HTR-8/SVneo (cell line): ENCODE measurements around the gene RNF113A.
A peak's percentile ranks its signal among the peaks of the same experiment; 100 is the strongest.
"Not testable (repeated sequence)": the region's sequence is repeated elsewhere in the genome, so short reads cannot be mapped to it uniquely, and the experiment has no call there.

Source experiments
- DNase-seq: peaks from one replicate; pipeline ENCODE4 v3.0.0; 2011; ENCODE audit warnings: low spot score, mixed read lengths; ENCODE audit not compliant: insufficient read length
- FAIRE-seq: peaks from 2 replicates; lab custom pipeline; 2011; peaks lifted over from hg19 to GRCh38; lab: Jason Lieb, UNC

The RNF113A gene

GRCh38 chrX:119871599-119872395, at the start of gene RNF113A, which contains the start of gene NDUFA1:
Gene RNF113A, minus strand, starts transcription at chrX:119871733. Its CDS starts 120 bp downstream, at chrX:119871613.
Gene NDUFA1, plus strand, starts transcription at chrX:119871832. Its CDS starts 80 bp downstream, at chrX:119871912.
- FAIRE-seq (no peak), DNase-seq (peak; percentile 59)

GRCh38 chrX:119919835-119920585, 48.5 kb upstream of the RNF113A start:
- DNase-seq (no peak), FAIRE-seq (no peak)

GRCh38 chrX:119917877-119918276, 46.3 kb upstream of the RNF113A start:
- no peak for FAIRE-seq
- no peak for DNase-seq

GRCh38 chrX:119916310-119916709, 44.8 kb upstream of the RNF113A start:
- FAIRE-seq (no peak), DNase-seq (no peak)

- no peak for DNase-seq
- no peak for FAIRE-seq
Observed at GRCh38 chrX:119900976-119901375, 29.4 kb upstream of the RNF113A start.

GRCh38 chrX:119899125-119899524, 27.6 kb upstream of the RNF113A start:
- FAIRE-seq (no peak), DNase-seq (no peak)

GRCh38 chrX:119895843-119896326, 24.4 kb upstream of the RNF113A start, which contains the start of gene AKAP14:
Gene AKAP14, plus strand, starts transcription at chrX:119895893. Its CDS starts 7,331 bp downstream, at chrX:119903224.
- FAIRE-seq: peak; percentile 4
- DNase-seq: no peak

GRCh38 chrX:119891961-119892692, 20.6 kb upstream of the RNF113A start:
- not testable (repeated sequence) for FAIRE-seq

GRCh38 chrX:119890626-119891025, 19.1 kb upstream of the RNF113A start:
- not testable (repeated sequence) for FAIRE-seq, DNase-seq

More at GRCh38 chrX:119891961-119892692, 20.6 kb upstream of the RNF113A start:
- not testable (repeated sequence) for DNase-seq

- peak; percentile 47 for DNase-seq
- FAIRE-seq: no peak
Observed at GRCh38 chrX:119887721-119888425, 16.3 kb upstream of the RNF113A start.

- FAIRE-seq: no peak
Observed at GRCh38 chrX:119885554-119886428, 14.3 kb upstream of the RNF113A start.

GRCh38 chrX:119880552-119881437, 9.3 kb upstream of the RNF113A start:
- FAIRE-seq (peak; percentile 88), DNase-seq (peak; percentile 68)

More at GRCh38 chrX:119885554-119886428, 14.3 kb upstream of the RNF113A start:
- no peak for DNase-seq

GRCh38 chrX:119880076-119880475, 8.5 kb upstream of the RNF113A start:
- DNase-seq: no peak
- no peak for FAIRE-seq

GRCh38 chrX:119878740-119879139, 7.2 kb upstream of the RNF113A start:
- DNase-seq (no peak), FAIRE-seq (no peak)

- no peak for FAIRE-seq
- no peak for DNase-seq
Observed at GRCh38 chrX:119871245-119871598, 311 bp downstream of the RNF113A start.

- no peak for DNase-seq
- peak; percentile 58 for FAIRE-seq
Observed at GRCh38 chrX:119870626-119871131, 854 bp downstream of the RNF113A start.

GRCh38 chrX:119853444-119853843, 18.1 kb downstream of the RNF113A start:
- DNase-seq (no peak), FAIRE-seq (no peak)
